ENCODE results near the gene PSENEN.

The PSENEN gene

DNA sequence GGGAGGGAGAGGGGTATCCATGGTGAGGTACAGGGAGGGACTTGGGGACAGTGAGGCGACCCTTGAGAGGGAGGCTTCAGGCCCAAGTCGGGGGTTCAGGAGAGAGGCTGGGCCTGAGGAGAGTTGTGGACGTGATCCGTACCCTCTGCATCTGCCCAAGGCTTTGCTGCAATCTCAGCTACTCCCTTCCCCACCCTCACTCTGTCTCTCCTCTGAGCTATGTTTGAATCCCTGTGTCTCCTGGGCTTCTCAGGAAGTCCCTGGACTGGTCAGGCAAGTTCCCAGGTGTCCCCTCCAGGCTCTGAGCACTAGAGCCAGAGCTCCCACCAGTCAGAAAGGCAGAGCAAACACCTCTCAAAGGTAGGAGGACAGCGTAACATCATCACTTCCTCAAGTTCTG lies 4.7 kb downstream of the PSENEN start:
- no peaks in the 10 kb centered on the region for H3K9me3 ChIP-seq (ENCODE audit: insufficient read depth, low read length)
- no peak for TF ChIP-seq SUZ12 (IDR thresholded peaks at IDR 0.05; ENCODE audit: extremely low read depth, insufficient read depth, insufficient read length)
- no peak for TF ChIP-seq ZNF274 (IDR thresholded peaks at IDR 0.05; ENCODE audit: low read depth, low read length)
- no peak for TF ChIP-seq YY1 (IDR thresholded peaks at IDR 0.05; ENCODE audit: insufficient read depth, insufficient read length)
- H3K27me3 ChIP-seq (ENCODE audit: insufficient read depth, insufficient read length) = no peaks in the 10 kb centered on the region
- H3K9ac ChIP-seq (ENCODE audit: insufficient read length, low read depth) = no peak overlapping the region
- H3K36me3 ChIP-seq (ENCODE audit: insufficient read depth, insufficient read length, low read length) = peaks cover 27% of the 10 kb centered on the region
- no peaks in the 10 kb centered on the region for H3K4me1 ChIP-seq (ENCODE audit: insufficient read depth, insufficient read length)
- no peak for DNase-seq (ENCODE audit: low read depth, low spot score)
- H3K4me3 ChIP-seq (ENCODE audit: insufficient read length, low read depth) = no peak overlapping the region

DNA sequence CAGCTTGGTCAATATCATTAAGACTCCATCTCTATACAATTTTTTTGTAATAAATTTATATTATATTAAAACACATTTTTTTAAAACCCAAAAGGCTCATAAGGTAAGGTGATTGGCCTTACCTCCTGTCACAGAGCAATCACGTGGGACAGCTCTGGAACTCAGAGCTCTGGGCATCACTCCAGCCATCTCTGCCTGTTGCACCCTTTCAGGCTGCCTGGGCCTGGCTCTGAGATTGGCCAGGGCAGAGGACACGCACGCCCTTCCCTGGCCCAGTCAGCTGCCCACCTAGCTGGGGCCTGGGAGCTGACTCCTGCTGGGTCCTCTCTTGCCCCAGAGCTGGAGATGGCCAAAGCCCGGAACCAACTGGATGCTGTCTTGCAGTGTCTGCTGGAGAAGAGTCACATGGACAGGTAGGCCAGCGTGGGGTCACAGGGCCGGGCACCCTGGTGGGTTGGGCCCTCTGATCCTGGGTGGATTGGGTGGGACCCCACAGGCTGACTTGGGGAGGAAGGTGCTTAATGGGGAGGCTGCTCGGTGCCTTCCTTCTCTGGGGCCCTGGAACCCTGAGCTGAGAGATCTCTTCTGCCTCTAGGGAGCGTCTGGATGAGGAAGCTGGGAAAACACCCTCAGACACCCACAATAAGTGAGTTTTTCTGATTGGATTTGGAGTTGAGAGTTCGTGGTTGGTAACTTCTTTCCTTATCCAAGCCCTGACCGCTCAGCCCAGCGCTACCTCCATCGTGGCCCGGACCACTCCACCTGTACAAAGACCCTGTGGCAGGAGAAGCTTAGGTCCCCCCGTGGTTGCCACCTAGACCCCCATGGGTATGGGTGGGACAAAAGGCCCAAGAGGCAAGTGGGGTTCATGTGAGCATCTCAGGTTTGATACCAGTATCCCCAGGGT lies 6.6 kb downstream of the PSENEN start:
- Histone ChIP-seq H3K4me3 (ENCODE audit: insufficient read length, low read depth) (no peak overlapping the region), H3K9me3 (ENCODE audit: insufficient read depth, low read length) (no peaks in the 10 kb centered on the region), H3K27me3 (ENCODE audit: insufficient read depth, insufficient read length) (no peaks in the 10 kb centered on the region), H3K4me1 (ENCODE audit: insufficient read depth, insufficient read length) (no peaks in the 10 kb centered on the region), H3K9ac (ENCODE audit: insufficient read length, low read depth) (no peak overlapping the region), H3K36me3 (ENCODE audit: insufficient read depth, insufficient read length, low read length) (peaks cover 31% of the 10 kb centered on the region)
- DNase-seq (ENCODE audit: low read depth, low spot score) = no peak
- TF ChIP-seq SUZ12 (IDR thresholded peaks at IDR 0.05; ENCODE audit: extremely low read depth, insufficient read depth, insufficient read length) = no peak
- no peak for TF ChIP-seq YY1 (IDR thresholded peaks at IDR 0.05; ENCODE audit: insufficient read depth, insufficient read length)
- no peak for TF ChIP-seq ZNF274 (IDR thresholded peaks at IDR 0.05; ENCODE audit: low read depth, low read length)

DNA sequence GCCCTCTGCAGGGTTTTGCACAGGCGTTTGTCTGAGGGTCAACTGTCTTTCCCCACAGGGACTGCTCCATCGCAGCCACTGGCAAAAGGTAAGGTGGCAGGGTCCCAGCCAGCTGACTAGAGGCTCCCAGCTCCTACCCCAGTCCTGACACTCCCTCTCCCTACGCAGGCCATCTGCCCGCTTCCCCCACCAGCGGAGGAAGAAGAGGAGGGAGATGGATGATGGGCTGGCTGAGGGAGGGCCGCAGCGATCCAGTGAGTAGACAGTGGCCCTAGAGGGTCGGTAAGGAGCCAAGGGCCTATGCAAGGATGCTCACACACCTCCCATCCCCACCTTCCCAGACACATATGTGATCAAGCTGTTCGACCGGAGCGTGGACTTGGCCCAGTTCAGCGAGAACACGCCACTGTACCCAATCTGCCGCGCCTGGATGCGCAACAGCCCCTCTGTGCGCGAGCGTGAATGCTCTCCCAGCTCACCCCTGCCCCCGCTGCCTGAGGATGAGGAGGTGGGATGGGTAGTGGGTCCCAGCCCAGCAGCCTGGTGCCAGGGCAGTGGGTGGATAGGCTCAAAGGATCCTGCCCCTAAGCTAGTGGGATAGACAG lies 7.4 kb downstream of the PSENEN start:
- Histone ChIP-seq H3K27me3 (ENCODE audit: insufficient read depth, insufficient read length) (no peaks in the 10 kb centered on the region), H3K9ac (ENCODE audit: insufficient read length, low read depth) (no peak overlapping the region), H3K4me1 (ENCODE audit: insufficient read depth, insufficient read length) (no peaks in the 10 kb centered on the region), H3K9me3 (ENCODE audit: insufficient read depth, low read length) (no peaks in the 10 kb centered on the region), H3K4me3 (ENCODE audit: insufficient read length, low read depth) (no peak overlapping the region), H3K36me3 (ENCODE audit: insufficient read depth, insufficient read length, low read length) (peaks cover 31% of the 10 kb centered on the region)
- no peak for TF ChIP-seq SUZ12 (IDR thresholded peaks at IDR 0.05; ENCODE audit: extremely low read depth, insufficient read depth, insufficient read length)
- TF ChIP-seq YY1 (IDR thresholded peaks at IDR 0.05; ENCODE audit: insufficient read depth, insufficient read length) = no peak
- TF ChIP-seq ZNF274 (IDR thresholded peaks at IDR 0.05; ENCODE audit: low read depth, low read length) = no peak
- no peak for DNase-seq (ENCODE audit: low read depth, low spot score)

DNA sequence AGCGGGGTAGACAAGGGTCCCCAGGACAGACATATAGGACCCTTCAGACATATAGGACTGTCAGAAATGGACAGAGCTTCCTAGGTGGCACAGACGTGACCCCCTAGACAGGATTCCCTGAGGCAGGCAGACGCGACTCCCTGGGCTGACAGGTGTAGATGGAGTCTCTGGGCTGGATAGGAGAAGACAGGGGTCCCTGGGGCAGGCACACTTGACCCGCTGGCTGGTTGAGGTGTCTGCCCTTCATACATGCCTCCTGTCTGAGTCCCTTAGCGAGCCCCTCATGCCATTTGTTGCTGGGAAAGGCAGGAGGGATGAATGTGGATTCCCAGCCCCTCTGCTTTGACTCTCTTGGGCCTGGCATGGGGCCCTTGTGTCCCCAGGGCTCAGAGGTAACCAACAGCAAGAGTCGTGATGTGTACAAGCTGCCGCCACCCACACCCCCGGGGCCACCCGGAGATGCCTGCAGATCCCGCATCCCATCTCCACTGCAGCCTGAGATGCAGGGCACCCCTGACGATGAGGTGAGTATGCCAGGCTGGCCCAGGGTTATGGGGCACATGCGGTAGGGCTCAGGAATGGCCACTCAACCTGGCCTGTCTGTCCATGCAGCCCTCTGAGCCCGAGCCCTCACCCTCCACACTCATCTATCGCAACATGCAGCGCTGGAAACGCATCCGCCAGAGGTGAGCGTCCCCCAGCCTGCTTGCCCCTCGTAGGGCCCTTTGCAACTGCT lies 8.4 kb downstream of the PSENEN start:
- Histone ChIP-seq H3K27me3 (ENCODE audit: insufficient read depth, insufficient read length) (no peaks in the 10 kb centered on the region), H3K4me1 (ENCODE audit: insufficient read depth, insufficient read length) (no peaks in the 10 kb centered on the region), H3K9ac (ENCODE audit: insufficient read length, low read depth) (no peak overlapping the region), H3K4me3 (ENCODE audit: insufficient read length, low read depth) (no peak overlapping the region), H3K9me3 (ENCODE audit: insufficient read depth, low read length) (no peaks in the 10 kb centered on the region), H3K36me3 (ENCODE audit: insufficient read depth, insufficient read length, low read length) (peaks cover 31% of the 10 kb centered on the region)
- TF ChIP-seq ZNF274 (IDR thresholded peaks at IDR 0.05; ENCODE audit: low read depth, low read length) = no peak
- TF ChIP-seq YY1 (IDR thresholded peaks at IDR 0.05; ENCODE audit: insufficient read depth, insufficient read length) = no peak
- TF ChIP-seq SUZ12 (IDR thresholded peaks at IDR 0.05; ENCODE audit: extremely low read depth, insufficient read depth, insufficient read length) = no peak
- no peak for DNase-seq (ENCODE audit: low read depth, low spot score)

DNA sequence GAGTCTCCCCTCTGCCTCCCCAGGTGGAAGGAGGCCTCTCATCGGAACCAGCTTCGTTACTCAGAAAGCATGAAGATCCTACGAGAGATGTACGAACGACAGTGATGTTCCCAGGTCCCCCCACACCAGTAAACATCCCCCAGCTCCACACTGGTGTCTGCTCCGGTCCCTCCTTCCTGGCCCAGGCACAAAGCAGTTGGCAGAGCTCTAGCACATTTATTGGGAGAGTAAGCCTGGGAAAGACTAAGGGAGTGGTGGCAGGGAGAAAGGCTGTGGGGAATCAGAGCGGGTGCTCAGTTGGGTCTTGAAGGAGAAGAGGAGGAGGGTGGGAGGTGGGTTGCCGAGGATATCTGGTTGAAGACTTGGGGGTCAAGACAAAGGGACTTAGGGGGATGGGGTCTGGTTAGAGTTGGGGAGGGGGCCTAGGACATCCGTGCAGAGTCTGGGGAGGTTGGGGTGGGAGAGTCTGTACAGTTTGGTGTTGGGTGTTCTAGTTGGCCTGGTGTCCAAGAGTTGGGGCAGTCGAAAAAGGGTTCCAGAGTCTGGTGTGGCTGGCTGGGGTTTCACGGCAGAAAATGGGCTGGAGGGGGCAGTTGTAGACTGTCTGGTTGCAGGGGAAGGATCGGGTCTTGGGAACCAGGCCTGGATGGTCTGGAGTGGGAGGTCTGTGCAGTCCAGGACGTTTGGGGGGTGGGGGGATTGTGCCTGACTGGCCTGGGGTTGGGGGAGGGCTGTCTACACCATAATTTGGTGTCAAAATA lies 9.1 kb downstream of the PSENEN start:
- Histone ChIP-seq H3K27me3 (ENCODE audit: insufficient read depth, insufficient read length) (no peaks in the 10 kb centered on the region), H3K4me1 (ENCODE audit: insufficient read depth, insufficient read length) (peaks cover 2% of the 10 kb centered on the region), H3K4me3 (ENCODE audit: insufficient read length, low read depth) (no peak overlapping the region), H3K36me3 (ENCODE audit: insufficient read depth, insufficient read length, low read length) (peaks cover 37% of the 10 kb centered on the region), H3K9ac (ENCODE audit: insufficient read length, low read depth) (no peak overlapping the region), H3K9me3 (ENCODE audit: insufficient read depth, low read length) (no peaks in the 10 kb centered on the region)
- TF ChIP-seq YY1 (IDR thresholded peaks at IDR 0.05; ENCODE audit: insufficient read depth, insufficient read length) (no peak), ZNF274 (IDR thresholded peaks at IDR 0.05; ENCODE audit: low read depth, low read length) (no peak), SUZ12 (IDR thresholded peaks at IDR 0.05; ENCODE audit: extremely low read depth, insufficient read depth, insufficient read length) (no peak)
- DNase-seq (ENCODE audit: low read depth, low spot score) = no peak

DNA sequence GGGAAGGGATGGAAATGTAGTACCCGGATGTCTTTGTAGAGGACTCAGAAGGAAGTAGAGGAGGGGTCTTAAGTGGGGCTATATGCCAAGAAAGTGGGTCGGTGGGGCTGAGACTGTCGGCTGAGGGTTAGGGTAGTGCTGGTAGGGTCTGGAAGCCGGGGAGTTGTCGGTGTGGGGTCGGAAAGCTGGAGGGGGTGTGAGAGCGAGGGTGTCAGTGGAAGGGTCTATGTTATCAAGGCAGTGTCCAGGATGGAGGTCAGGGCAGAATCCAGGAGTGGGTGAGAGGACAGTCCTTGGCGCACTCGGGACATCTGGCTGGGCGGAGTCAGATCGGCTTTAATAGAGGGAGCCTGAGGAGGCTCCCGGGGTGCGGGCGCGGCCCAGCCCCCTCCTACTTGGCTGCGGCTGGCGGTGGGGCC lies 9.7 kb downstream of the PSENEN start:
- H3K9ac ChIP-seq (ENCODE audit: insufficient read length, low read depth) = no peak overlapping the region
- H3K4me3 ChIP-seq (ENCODE audit: insufficient read length, low read depth) = no peak overlapping the region
- peaks cover 42% of the 10 kb centered on the region for H3K36me3 ChIP-seq (ENCODE audit: insufficient read depth, insufficient read length, low read length)
- no peaks in the 10 kb centered on the region for H3K9me3 ChIP-seq (ENCODE audit: insufficient read depth, low read length)
- DNase-seq (ENCODE audit: low read depth, low spot score) = no peak
- H3K27me3 ChIP-seq (ENCODE audit: insufficient read depth, insufficient read length) = no peaks in the 10 kb centered on the region
- no peak for TF ChIP-seq ZNF274 (IDR thresholded peaks at IDR 0.05; ENCODE audit: low read depth, low read length)
- TF ChIP-seq YY1 (IDR thresholded peaks at IDR 0.05; ENCODE audit: insufficient read depth, insufficient read length) = no peak
- no peak for TF ChIP-seq SUZ12 (IDR thresholded peaks at IDR 0.05; ENCODE audit: extremely low read depth, insufficient read depth, insufficient read length)
- H3K4me1 ChIP-seq (ENCODE audit: insufficient read depth, insufficient read length) = peaks cover 4% of the 10 kb centered on the region
